ENCODE measurements around the gene PLCXD3. TPM values are rescaled to one million over a fixed set of nuclear protein-coding genes. Genes with fewer than 3 reads are reported as not detected.

The PLCXD3 gene
- total RNA-seq, 1 donor = not detected

- no peak for DNase-seq (ENCODE audit: low read depth in 2 of 3, low spot score in 2 of 3)
Measured at GRCh38 chr5:41416336-41416735, 94.1 kb downstream of the PLCXD3 start.

- DNase-seq (ENCODE audit: low read depth in 2 of 3, low spot score in 2 of 3) = no peak
Measured at GRCh38 chr5:41415242-41415641, 95.2 kb downstream of the PLCXD3 start.

- DNase-seq (ENCODE audit: low read depth in 2 of 3, low spot score in 2 of 3) = no peak
Measured at GRCh38 chr5:41414598-41414997, 95.8 kb downstream of the PLCXD3 start.

- no peak for DNase-seq (ENCODE audit: low read depth in 2 of 3, low spot score in 2 of 3)
Measured at GRCh38 chr5:41413074-41413473, 97.3 kb downstream of the PLCXD3 start.

- no peak for DNase-seq (ENCODE audit: low read depth in 2 of 3, low spot score in 2 of 3)
Measured at GRCh38 chr5:41412496-41412895, 97.9 kb downstream of the PLCXD3 start.

- no peak for DNase-seq (ENCODE audit: low read depth in 2 of 3, low spot score in 2 of 3)
Measured at GRCh38 chr5:41410737-41411136, 99.7 kb downstream of the PLCXD3 start.

- DNase-seq (ENCODE audit: low read depth in 2 of 3, low spot score in 2 of 3) = no peak
Measured at GRCh38 chr5:41410307-41410706, 100.1 kb downstream of the PLCXD3 start.

GRCh38 chr5:41408676-41409443 lies 101.5 kb downstream of the PLCXD3 start:
- no peak for DNase-seq (ENCODE audit: low read depth in 2 of 3, low spot score in 2 of 3)

- no peak for DNase-seq (ENCODE audit: low read depth in 2 of 3, low spot score in 2 of 3)
Measured at GRCh38 chr5:41406936-41407335, 103.5 kb downstream of the PLCXD3 start.

GRCh38 chr5:41406424-41406823 lies 104.0 kb downstream of the PLCXD3 start:
- no peak for DNase-seq (ENCODE audit: low read depth in 2 of 3, low spot score in 2 of 3)

GRCh38 chr5:41404757-41405156 lies 105.6 kb downstream of the PLCXD3 start:
- DNase-seq (ENCODE audit: low read depth in 2 of 3, low spot score in 2 of 3) = no peak

GRCh38 chr5:41403846-41404245 lies 106.6 kb downstream of the PLCXD3 start:
- DNase-seq (ENCODE audit: low read depth in 2 of 3, low spot score in 2 of 3) = no peak

GRCh38 chr5:41402845-41403244 lies 107.6 kb downstream of the PLCXD3 start:
- no peak for DNase-seq (ENCODE audit: low read depth in 2 of 3, low spot score in 2 of 3)

GRCh38 chr5:41399839-41400238 lies 110.6 kb downstream of the PLCXD3 start:
- no peak for DNase-seq (ENCODE audit: low read depth in 2 of 3, low spot score in 2 of 3)

- no peak for DNase-seq (ENCODE audit: low read depth in 2 of 3, low spot score in 2 of 3)
Measured at GRCh38 chr5:41392016-41392415, 118.4 kb downstream of the PLCXD3 start.

- DNase-seq (ENCODE audit: low read depth in 2 of 3, low spot score in 2 of 3) = no peak
Measured at GRCh38 chr5:41374631-41375030, 135.8 kb downstream of the PLCXD3 start.

GRCh38 chr5:41373230-41373629 lies 137.2 kb downstream of the PLCXD3 start:
- DNase-seq (ENCODE audit: low read depth in 2 of 3, low spot score in 2 of 3) = no peak

- no peak for DNase-seq (ENCODE audit: low read depth in 2 of 3, low spot score in 2 of 3)
Measured at GRCh38 chr5:41371738-41372137, 138.7 kb downstream of the PLCXD3 start.

GRCh38 chr5:41370482-41370881 lies 139.9 kb downstream of the PLCXD3 start:
- DNase-seq (ENCODE audit: low read depth in 2 of 3, low spot score in 2 of 3) = no peak

GRCh38 chr5:41369799-41370198 lies 140.6 kb downstream of the PLCXD3 start:
- no peak for DNase-seq (ENCODE audit: low read depth in 2 of 3, low spot score in 2 of 3)

GRCh38 chr5:41368158-41368557 lies 142.2 kb downstream of the PLCXD3 start:
- DNase-seq (ENCODE audit: low read depth in 2 of 3, low spot score in 2 of 3) = no peak

GRCh38 chr5:41365369-41365768 lies 145.0 kb downstream of the PLCXD3 start:
- DNase-seq (ENCODE audit: low read depth in 2 of 3, low spot score in 2 of 3) = no peak

GRCh38 chr5:41364346-41364745 lies 146.1 kb downstream of the PLCXD3 start:
- no peak for DNase-seq (ENCODE audit: low read depth in 2 of 3, low spot score in 2 of 3)
